Natural killer cell (primary cell): ENCODE measurements around the gene SKAP1. TPM values are rescaled to one million over a fixed set of nuclear protein-coding genes. Genes with fewer than 3 reads are reported as not detected.
A peak's percentile ranks its signal among the peaks of the same experiment; 100 is the strongest.
"Not testable (repeated sequence)": the region's sequence is repeated elsewhere in the genome, so short reads cannot be mapped to it uniquely, and the experiment has no call there.

Experiments
- ATAC-seq, 3 donors: fragments of 150-1000 bp in 2 of 3; fragments of 200-7000 bp in 1 of 3; cut with Tn5 transposase; 1 replicate in 1 of 3; 2 replicates in 2 of 3; pipeline ENCODE4 v1.10.0; 2021; ENCODE audit warnings: mild to moderate bottlenecking in 2 of 3, moderate library complexity in 2 of 3
- DNase-seq, 2 donors: peaks; one replicate each; pipeline versions ENCODE4 v3.0.0 to v3.0.0-alpha.2; 2013 to 2021; ENCODE audit warnings: mixed read lengths in 1 of 2
- H3K27ac ChIP-seq: one replicate; pipeline ENCODE4 v1.5.1; 2013; ENCODE audit warnings: mild to moderate bottlenecking, low read length
- H3K27me3 ChIP-seq: one replicate; pipeline ENCODE4 v1.6.1; 2013; ENCODE audit warnings: low read length; ENCODE audit not compliant: control insufficient read depth, insufficient read depth
- H3K36me3 ChIP-seq: one replicate; pipeline ENCODE4 v1.6.1; 2013; ENCODE audit warnings: low read length; ENCODE audit not compliant: control insufficient read depth, insufficient read depth
- H3K4me1 ChIP-seq: one replicate; pipeline ENCODE4 v1.6.1; 2013; ENCODE audit warnings: low read length; ENCODE audit not compliant: control insufficient read depth, insufficient read depth
- H3K4me3 ChIP-seq: one replicate; pipeline ENCODE4 v1.5.1; 2013; ENCODE audit warnings: low read length
- H3K9me3 ChIP-seq: one replicate; pipeline ENCODE4 v1.6.1; 2013; ENCODE audit warnings: low read length; ENCODE audit not compliant: control insufficient read depth, insufficient read depth
- H3K27ac Mint-ChIP-seq, 2 donors: one replicate each; pipeline ENCODE4 v1.8.0; 2022; ENCODE audit warnings: mild to moderate bottlenecking in 2 of 2, mixed read lengths in 2 of 2, moderate library complexity in 1 of 2
- H3K27me3 Mint-ChIP-seq, 2 donors: one replicate each; pipeline ENCODE4 v1.8.0; 2022; ENCODE audit warnings: low read depth in 2 of 2, mixed read lengths in 2 of 2
- H3K36me3 Mint-ChIP-seq: one replicate; pipeline ENCODE4 v1.8.0; 2022; ENCODE audit warnings: mixed read lengths
- H3K4me1 Mint-ChIP-seq, 2 donors: one replicate each; pipeline ENCODE4 v1.8.0; 2022; ENCODE audit warnings: mixed read lengths in 2 of 2
- H3K4me3 Mint-ChIP-seq: one replicate; pipeline ENCODE4 v1.8.0; 2022; ENCODE audit warnings: mild to moderate bottlenecking, moderate library complexity, mixed read lengths
- H3K9me3 Mint-ChIP-seq, 2 donors: one replicate each; pipeline ENCODE4 v1.8.0; 2022; ENCODE audit warnings: mixed read lengths in 2 of 2
- CTCF ChIP-seq: fragments of 200-600 bp; IDR thresholded peaks from one replicate; pipeline ENCODE4 v1.8.0; 2022; ENCODE audit warnings: antibody characterized with exemption
- WGBS: methylation state at CpG from one replicate; pipeline ENCODE4 v1.1.7; 2013; ENCODE audit warnings: missing lambda C conversion rate; ENCODE audit not compliant: insufficient coverage; 5-methylcytosine and 5-hydroxymethylcytosine counted together
- intact Hi-C: fragments of 100-400 bp; cut with micrococcal nuclease; formaldehyde crosslinking; loops from one replicate; pipeline ENCODE4 v1.14.2; 2022
- total RNA-seq, 4 donors: library from RNA; stranded (reverse); fragments of 120-200 nt in 1 of 4; gene quantifications; one replicate each; pipeline versions ENCODE4 v1.2.3 to v1.2.4, GENCODE V29; 2013 to 2022

SKAP1 gene
- total RNA-seq, 3 donors from 2014 or later (not counting 1 experiment from before 2014, with no cell fraction given): 168 to 227 (median 190) TPM

- Mint-ChIP-seq H3K27me3 (no peaks in the 10 kb centered on the region), H3K9me3 (no peaks in the 10 kb centered on the region), H3K4me3 (no peak overlapping the region), H3K27ac (peak overlapping the region; percentile 26 to 68), H3K36me3 (peaks cover 6% of the 10 kb centered on the region), H3K4me1 (peaks cover 57 to 62% of the 10 kb centered on the region in 2 donors)
- intact Hi-C loops: no loop called here
- peaks cover 17% of the 10 kb centered on the region for H3K4me1 ChIP-seq
- WGBS: 100% methylated on average over 1 of the region's 3 CpGs
- H3K4me3 ChIP-seq: no peak overlapping the region
- no peak for TF ChIP-seq CTCF
- DNase-seq (no peak), ATAC-seq (no peak)
- H3K27ac ChIP-seq: no peak overlapping the region
- H3K27me3 ChIP-seq: no peaks in the 10 kb centered on the region
- H3K9me3 ChIP-seq: no peaks in the 10 kb centered on the region
- H3K36me3 ChIP-seq: peaks cover 6% of the 10 kb centered on the region
Measured at GRCh38 chr17:48368352-48368908, 61.6 kb downstream of the SKAP1 start.

- WGBS: 95% methylated on average over 1 of the region's 1 CpG
- peaks cover 6% of the 10 kb centered on the region for H3K36me3 Mint-ChIP-seq
- H3K4me1 Mint-ChIP-seq: peaks cover 37 to 49% of the 10 kb centered on the region in 2 donors
- H3K4me3 ChIP-seq: no peak overlapping the region
- DNase-seq (no peak), ATAC-seq (no peak)
- H3K27ac ChIP-seq: no peak overlapping the region
- no peaks in the 10 kb centered on the region for H3K9me3 ChIP-seq
- no peaks in the 10 kb centered on the region for H3K27me3 ChIP-seq
- peak overlapping the region in 1 of 2 donors; percentile 25 for H3K27ac Mint-ChIP-seq
- intact Hi-C loops: no loop called here
- H3K4me1 ChIP-seq: peaks cover 3% of the 10 kb centered on the region
- peaks cover 11% of the 10 kb centered on the region for H3K36me3 ChIP-seq
- TF ChIP-seq CTCF: no peak
- no peaks in the 10 kb centered on the region for H3K27me3 Mint-ChIP-seq
- H3K9me3 Mint-ChIP-seq: no peaks in the 10 kb centered on the region
- H3K4me3 Mint-ChIP-seq: no peak overlapping the region
Measured at GRCh38 chr17:48363161-48363560, 66.9 kb downstream of the SKAP1 start.

- H3K4me3 Mint-ChIP-seq, H3K27me3 Mint-ChIP-seq, DNase-seq, H3K4me3 ChIP-seq, H3K27ac ChIP-seq, intact Hi-C loops, H3K9me3 Mint-ChIP-seq, ATAC-seq, H3K4me1 ChIP-seq, H3K36me3 Mint-ChIP-seq, H3K27me3 ChIP-seq, H3K9me3 ChIP-seq: not testable (repeated sequence)
- peaks cover 12% of the 10 kb centered on the region for H3K36me3 ChIP-seq
- Mint-ChIP-seq H3K4me1 (peaks cover 24 to 37% of the 10 kb centered on the region in 2 donors), H3K27ac (peak overlapping the region; percentile 5 to 45)
- WGBS: 91% methylated on average over 6 of the region's 11 CpGs
Measured at GRCh38 chr17:48360861-48361633, 69.0 kb downstream of the SKAP1 start.

GRCh38 chr17:48357779-48358602 lies 72.0 kb downstream of the SKAP1 start:
- H3K4me1 Mint-ChIP-seq: peaks cover 7 to 18% of the 10 kb centered on the region in 2 donors
- H3K4me1 ChIP-seq: no peaks in the 10 kb centered on the region
- no peaks in the 10 kb centered on the region for H3K27me3 Mint-ChIP-seq
- no peak overlapping the region for H3K4me3 Mint-ChIP-seq
- intact Hi-C loops: no loop called here
- no peaks in the 10 kb centered on the region for H3K36me3 Mint-ChIP-seq
- no peak overlapping the region for H3K27ac ChIP-seq
- no CpG with 5 or more reads among the region's 1 CpG for WGBS
- peak overlapping the region in 1 of 2 donors; percentile 45 for H3K27ac Mint-ChIP-seq
- ATAC-seq (no peak), DNase-seq (no peak)
- H3K36me3 ChIP-seq: peaks cover 6% of the 10 kb centered on the region
- no peaks in the 10 kb centered on the region for H3K9me3 Mint-ChIP-seq
- no peak for TF ChIP-seq CTCF
- no peaks in the 10 kb centered on the region for H3K9me3 ChIP-seq
- no peak overlapping the region for H3K4me3 ChIP-seq
- no peaks in the 10 kb centered on the region for H3K27me3 ChIP-seq
